Testis (tissue), 2 donors: ENCODE measurements around the gene TUSC1.

Experiments
- POLR2A ChIP-seq: fragments of 450-650 bp; IDR thresholded peaks from one replicate; pipeline ENCODE4 v1.6.1; 2017; ENCODE audit warnings: antibody characterized with exemption, mild to moderate bottlenecking, moderate library complexity
- TF ChIP-seq, protein P1 (sequence below), 3 experiments: fragments of 450-650 bp in 2 of 3; fragments of 200-600 bp in 1 of 3; sonication (generic) in 1 of 3; IDR thresholded peaks; one replicate each; pipeline ENCODE4 v1.5.1; 2016 to 2019; ENCODE audit warnings: antibody characterized with exemption in 3 of 3, mild to moderate bottlenecking in 2 of 3, moderate library complexity in 1 of 3

DNA sequence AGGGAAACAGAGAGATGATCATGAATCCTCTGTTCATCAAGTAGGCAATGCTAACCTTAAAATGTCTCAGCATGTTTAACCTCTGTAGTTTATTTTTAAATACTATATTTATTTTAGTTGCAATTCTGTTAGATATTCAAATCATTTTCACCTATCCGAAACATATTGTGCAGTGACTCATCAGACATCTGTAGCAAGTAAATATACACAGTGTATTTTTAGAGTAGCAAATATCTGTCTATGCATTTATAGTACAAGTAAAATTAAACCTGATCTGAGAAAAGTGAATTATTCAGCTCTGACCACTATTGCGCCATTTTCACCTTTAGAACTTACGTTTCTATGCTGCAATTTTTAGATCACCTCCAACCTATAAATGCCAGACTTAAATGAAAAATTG is 24.3 kb upstream of the TUSC1 start:
- TF ChIP-seq, protein P1, sequence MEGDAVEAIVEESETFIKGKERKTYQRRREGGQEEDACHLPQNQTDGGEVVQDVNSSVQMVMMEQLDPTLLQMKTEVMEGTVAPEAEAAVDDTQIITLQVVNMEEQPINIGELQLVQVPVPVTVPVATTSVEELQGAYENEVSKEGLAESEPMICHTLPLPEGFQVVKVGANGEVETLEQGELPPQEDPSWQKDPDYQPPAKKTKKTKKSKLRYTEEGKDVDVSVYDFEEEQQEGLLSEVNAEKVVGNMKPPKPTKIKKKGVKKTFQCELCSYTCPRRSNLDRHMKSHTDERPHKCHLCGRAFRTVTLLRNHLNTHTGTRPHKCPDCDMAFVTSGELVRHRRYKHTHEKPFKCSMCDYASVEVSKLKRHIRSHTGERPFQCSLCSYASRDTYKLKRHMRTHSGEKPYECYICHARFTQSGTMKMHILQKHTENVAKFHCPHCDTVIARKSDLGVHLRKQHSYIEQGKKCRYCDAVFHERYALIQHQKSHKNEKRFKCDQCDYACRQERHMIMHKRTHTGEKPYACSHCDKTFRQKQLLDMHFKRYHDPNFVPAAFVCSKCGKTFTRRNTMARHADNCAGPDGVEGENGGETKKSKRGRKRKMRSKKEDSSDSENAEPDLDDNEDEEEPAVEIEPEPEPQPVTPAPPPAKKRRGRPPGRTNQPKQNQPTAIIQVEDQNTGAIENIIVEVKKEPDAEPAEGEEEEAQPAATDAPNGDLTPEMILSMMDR (IDR thresholded peaks at IDR 0.05): no peak
- TF ChIP-seq POLR2A: no peak
